ENCODE results near the gene KLHL29.

Gene KLHL29

DNA sequence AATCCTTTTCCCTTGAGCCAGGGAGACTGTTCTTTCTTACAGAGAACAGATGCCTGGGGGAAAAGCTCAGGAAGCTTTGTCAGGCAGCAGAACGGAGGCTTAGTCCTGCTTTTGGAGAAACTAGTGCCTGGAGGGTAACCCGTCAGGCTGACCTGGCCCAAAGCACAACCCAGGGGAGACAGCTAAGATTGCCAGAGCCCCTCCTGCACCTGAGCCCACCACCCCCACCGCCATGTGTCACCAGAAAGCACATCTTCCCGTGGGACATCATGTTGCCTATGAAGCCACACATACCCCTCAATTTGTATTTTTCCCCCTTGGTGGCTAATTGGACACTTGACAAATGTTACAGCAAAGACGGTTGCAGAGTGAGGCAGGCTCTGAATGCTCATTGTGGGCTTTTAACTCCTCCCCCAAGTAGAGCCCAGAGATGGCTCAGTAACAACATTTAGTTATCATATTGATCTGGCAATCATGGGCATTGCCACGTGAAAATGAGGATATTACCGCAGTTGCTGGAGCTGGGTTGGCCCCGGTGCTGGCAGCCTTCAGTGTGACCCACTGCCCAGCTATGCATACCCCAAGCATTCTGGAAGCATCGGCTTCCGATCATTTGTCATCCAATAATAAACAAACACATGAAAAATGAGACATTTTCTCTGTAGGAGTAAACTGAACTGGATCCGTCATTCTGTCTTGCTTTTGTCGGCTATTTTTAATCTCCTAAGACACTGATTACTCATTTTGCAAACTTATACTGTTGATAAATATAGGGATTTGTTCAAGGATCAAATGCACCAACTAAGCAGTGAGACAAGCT, 312.5 kb downstream of the KLHL29 start:
- TF ChIP-seq RAD21 (IDR thresholded peaks at IDR 0.05; ENCODE audit: low read depth): no peak
- TF ChIP-seq CREB1 (IDR thresholded peaks at IDR 0.05; ENCODE audit: low read depth): no peak
- no peak for TF ChIP-seq FOXM1 (IDR thresholded peaks at IDR 0.05; ENCODE audit: borderline replicate concordance, low read depth)
- TF ChIP-seq TAF1 (IDR thresholded peaks at IDR 0.05; ENCODE audit: low read depth): no peak
- no peak for TF ChIP-seq MAX (IDR thresholded peaks at IDR 0.05)
- TF ChIP-seq TEAD4 (IDR thresholded peaks at IDR 0.05): no peak
- TF ChIP-seq, protein P1, sequence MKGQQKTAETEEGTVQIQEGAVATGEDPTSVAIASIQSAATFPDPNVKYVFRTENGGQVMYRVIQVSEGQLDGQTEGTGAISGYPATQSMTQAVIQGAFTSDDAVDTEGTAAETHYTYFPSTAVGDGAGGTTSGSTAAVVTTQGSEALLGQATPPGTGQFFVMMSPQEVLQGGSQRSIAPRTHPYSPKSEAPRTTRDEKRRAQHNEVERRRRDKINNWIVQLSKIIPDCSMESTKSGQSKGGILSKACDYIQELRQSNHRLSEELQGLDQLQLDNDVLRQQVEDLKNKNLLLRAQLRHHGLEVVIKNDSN (IDR thresholded peaks at IDR 0.05): no peak
- no peak for TF ChIP-seq EP300 (IDR thresholded peaks at IDR 0.05; ENCODE audit: borderline replicate concordance)
- no peak for TF ChIP-seq YY1 (IDR thresholded peaks at IDR 0.05; ENCODE audit: low read depth)
- TF ChIP-seq ZBTB7A (IDR thresholded peaks at IDR 0.05; ENCODE audit: low read depth): no peak
- TF ChIP-seq EGR1 (IDR thresholded peaks at IDR 0.05): no peak
- TF ChIP-seq NFIC (IDR thresholded peaks at IDR 0.05): no peak
- no peak for TF ChIP-seq TCF12 (IDR thresholded peaks at IDR 0.05; ENCODE audit: low read depth)
- TF ChIP-seq CEBPB (IDR thresholded peaks at IDR 0.05): no peak

DNA sequence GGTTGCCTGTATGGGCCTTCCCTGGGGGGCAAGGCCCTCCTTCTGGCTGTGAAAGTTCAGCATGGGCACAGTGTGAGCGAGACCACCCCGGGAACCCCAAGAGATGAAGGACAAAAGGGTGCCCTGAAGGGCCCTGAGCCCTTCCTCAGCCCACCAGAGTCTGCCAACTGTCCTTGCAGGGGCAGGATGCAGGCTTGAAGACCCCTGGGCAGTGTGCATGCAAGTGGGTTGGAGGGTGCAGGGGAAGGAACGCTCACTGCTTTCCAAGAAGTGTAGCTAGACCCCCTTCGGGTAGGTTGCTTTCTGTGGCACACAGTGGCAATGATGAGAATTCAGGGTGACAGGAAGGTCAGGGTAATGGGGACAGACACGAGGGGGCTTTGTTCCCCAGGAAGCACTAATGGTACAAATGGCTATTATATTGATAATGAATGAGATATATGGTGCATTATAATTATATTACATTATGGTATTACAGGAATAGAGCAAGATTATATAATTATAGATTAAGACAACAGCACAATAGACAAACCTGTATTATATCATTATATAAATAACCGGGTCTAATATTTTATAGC, 313.2 kb downstream of the KLHL29 start:
- TF ChIP-seq YY1 (IDR thresholded peaks at IDR 0.05; ENCODE audit: low read depth): no peak
- TF ChIP-seq NFIC (IDR thresholded peaks at IDR 0.05): no peak
- TF ChIP-seq, protein P1 (IDR thresholded peaks at IDR 0.05): no peak
- TF ChIP-seq RAD21 (IDR thresholded peaks at IDR 0.05; ENCODE audit: low read depth): no peak

- TF ChIP-seq, protein P1 (IDR thresholded peaks at IDR 0.05): no peak
- TF ChIP-seq TAF1 (IDR thresholded peaks at IDR 0.05; ENCODE audit: low read depth) (no peak), MAX (IDR thresholded peaks at IDR 0.05) (no peak), FOXM1 (IDR thresholded peaks at IDR 0.05; ENCODE audit: borderline replicate concordance, low read depth) (no peak), CREB1 (IDR thresholded peaks at IDR 0.05; ENCODE audit: low read depth) (no peak), REST (IDR thresholded peaks at IDR 0.05; ENCODE audit: low read depth) (no peak), YY1 (IDR thresholded peaks at IDR 0.05; ENCODE audit: low read depth) (no peak)
Measured at GRCh38 chr2:23698721-23699579, 314.0 kb downstream of the KLHL29 start.

- TF ChIP-seq MAX (IDR thresholded peaks at IDR 0.05): no peak
- TF ChIP-seq CEBPB (IDR thresholded peaks at IDR 0.05): no peak
- no peak for TF ChIP-seq TAF1 (IDR thresholded peaks at IDR 0.05; ENCODE audit: low read depth)
- no peak for TF ChIP-seq REST (IDR thresholded peaks at IDR 0.05; ENCODE audit: low read depth)
- no peak for TF ChIP-seq EGR1 (IDR thresholded peaks at IDR 0.05)
- TF ChIP-seq YY1 (IDR thresholded peaks at IDR 0.05; ENCODE audit: low read depth): no peak
- no peak for TF ChIP-seq NFIC (IDR thresholded peaks at IDR 0.05)
- TF ChIP-seq CREB1 (IDR thresholded peaks at IDR 0.05; ENCODE audit: low read depth): no peak
- TF ChIP-seq ZBTB7A (IDR thresholded peaks at IDR 0.05; ENCODE audit: low read depth): no peak
- no peak for TF ChIP-seq TEAD4 (IDR thresholded peaks at IDR 0.05)
- TF ChIP-seq FOXM1 (IDR thresholded peaks at IDR 0.05; ENCODE audit: borderline replicate concordance, low read depth): no peak
- no peak for TF ChIP-seq EP300 (IDR thresholded peaks at IDR 0.05; ENCODE audit: borderline replicate concordance)
- TF ChIP-seq RAD21 (IDR thresholded peaks at IDR 0.05; ENCODE audit: low read depth): no peak
Measured at GRCh38 chr2:23699580-23699925, 314.6 kb downstream of the KLHL29 start.

Data from Ishikawa (cell line).